Colon (tissue), 2 donors: ENCODE results near the gene OPN4.

Experiments used
- FAIRE-seq: peaks from 2 replicates; lab custom pipeline; 2012; peaks lifted over from hg19 to GRCh38; lab: Jason Lieb, UNC
- donor health status: control.
- donor health status: control.

Gene OPN4

GRCh38 chr10:86662186-86663045, 8.1 kb downstream of the OPN4 start:
- no peak for FAIRE-seq

- FAIRE-seq, result no peak
Measured at GRCh38 chr10:86663046-86663345, 8.6 kb downstream of the OPN4 start.

GRCh38 chr10:86663576-86664339, 9.4 kb downstream of the OPN4 start:
- no peak for FAIRE-seq

- no peak for FAIRE-seq
Measured at GRCh38 chr10:86664341-86665217, 10.2 kb downstream of the OPN4 start.

- FAIRE-seq, result no peak
Measured at GRCh38 chr10:86665218-86665607, 10.9 kb downstream of the OPN4 start.

- FAIRE-seq, result no peak
Measured at GRCh38 chr10:86665868-86666267, 11.5 kb downstream of the OPN4 start.

GRCh38 chr10:86666538-86666937, 12.2 kb downstream of the OPN4 start:
- no peak for FAIRE-seq

- FAIRE-seq, result no peak
Measured at GRCh38 chr10:86667421-86668181, 13.3 kb downstream of the OPN4 start.

GRCh38 chr10:86668297-86669165, 14.2 kb downstream of the OPN4 start, which contains the start of gene LDB3:
LDB3 (plus strand) TSS chr10:86668511; CDS start chr10:86668692, 181 bp downstream.
- no peak for FAIRE-seq

GRCh38 chr10:86670290-86670811, 16.0 kb downstream of the OPN4 start:
- FAIRE-seq, result no peak

GRCh38 chr10:86670876-86671275, 16.5 kb downstream of the OPN4 start:
- FAIRE-seq, result no peak

- FAIRE-seq, result no peak
Measured at GRCh38 chr10:86671419-86671818, 17.1 kb downstream of the OPN4 start.

- FAIRE-seq, result no peak
Measured at GRCh38 chr10:86671985-86672710, 17.8 kb downstream of the OPN4 start.

- FAIRE-seq, result no peak
Measured at GRCh38 chr10:86673216-86673826, 19.0 kb downstream of the OPN4 start.

- no peak for FAIRE-seq
Measured at GRCh38 chr10:86673827-86674581, 19.7 kb downstream of the OPN4 start.

GRCh38 chr10:86674912-86675311, 20.6 kb downstream of the OPN4 start:
- FAIRE-seq, result no peak

GRCh38 chr10:86677374-86677773, 23.0 kb downstream of the OPN4 start:
- FAIRE-seq, result no peak

GRCh38 chr10:86678999-86679792, 24.8 kb downstream of the OPN4 start:
- FAIRE-seq, result no peak
